Measurements from ENCODE around the gene L3MBTL4. TPM values are rescaled to one million over a fixed set of nuclear protein-coding genes. Genes with fewer than 3 reads are reported as not detected.

Gene L3MBTL4
- total and polyA plus RNA-seq, 2 experiments from 2014 or later: 4.1 to 14.1 TPM

- H3K4me3 ChIP-seq: no peak overlapping the region
- H3K9me2 ChIP-seq (replicated peaks; ENCODE audit: insufficient read depth): no peaks in the 10 kb centered on the region
- H3K4me2 ChIP-seq: no peak overlapping the region
- H2AFZ ChIP-seq: no peak overlapping the region
- TF ChIP-seq EZH2phosphoT487 (IDR thresholded peaks at IDR 0.05; ENCODE audit: low read depth, severe bottlenecking, unreplicated experiment) (no peak), EZH2 (IDR thresholded peaks at IDR 0.05; ENCODE audit: borderline replicate concordance) (no peak)
- TF ChIP-seq, protein P1, sequence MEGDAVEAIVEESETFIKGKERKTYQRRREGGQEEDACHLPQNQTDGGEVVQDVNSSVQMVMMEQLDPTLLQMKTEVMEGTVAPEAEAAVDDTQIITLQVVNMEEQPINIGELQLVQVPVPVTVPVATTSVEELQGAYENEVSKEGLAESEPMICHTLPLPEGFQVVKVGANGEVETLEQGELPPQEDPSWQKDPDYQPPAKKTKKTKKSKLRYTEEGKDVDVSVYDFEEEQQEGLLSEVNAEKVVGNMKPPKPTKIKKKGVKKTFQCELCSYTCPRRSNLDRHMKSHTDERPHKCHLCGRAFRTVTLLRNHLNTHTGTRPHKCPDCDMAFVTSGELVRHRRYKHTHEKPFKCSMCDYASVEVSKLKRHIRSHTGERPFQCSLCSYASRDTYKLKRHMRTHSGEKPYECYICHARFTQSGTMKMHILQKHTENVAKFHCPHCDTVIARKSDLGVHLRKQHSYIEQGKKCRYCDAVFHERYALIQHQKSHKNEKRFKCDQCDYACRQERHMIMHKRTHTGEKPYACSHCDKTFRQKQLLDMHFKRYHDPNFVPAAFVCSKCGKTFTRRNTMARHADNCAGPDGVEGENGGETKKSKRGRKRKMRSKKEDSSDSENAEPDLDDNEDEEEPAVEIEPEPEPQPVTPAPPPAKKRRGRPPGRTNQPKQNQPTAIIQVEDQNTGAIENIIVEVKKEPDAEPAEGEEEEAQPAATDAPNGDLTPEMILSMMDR (IDR thresholded peaks at IDR 0.05; ENCODE audit: poor library complexity): no peak
- H3K4me1 ChIP-seq (ENCODE audit: insufficient read depth): peaks cover 4% of the 10 kb centered on the region
- 68% methylated on average over 7 of the region's 7 CpGs for WGBS (ENCODE audit: low lambda C conversion rate, missing lambda C conversion rate)
- no peaks in the 10 kb centered on the region for H3K36me3 ChIP-seq (replicated peaks; ENCODE audit: insufficient read depth, low read depth)
- H3K27me3 ChIP-seq: no peaks in the 10 kb centered on the region
- DNase-seq (ENCODE audit: low spot score): peak; percentile 8
- H3K79me2 ChIP-seq: no peaks in the 10 kb centered on the region
- H3K9me3 ChIP-seq (ENCODE audit: low read depth): no peaks in the 10 kb centered on the region
- peak overlapping the region; percentile 14 for H3K27ac ChIP-seq
- no peaks in the 10 kb centered on the region for H4K20me1 ChIP-seq (ENCODE audit: insufficient read depth, poor library complexity, severe bottlenecking)
These were observed 358.4 kb downstream of the L3MBTL4 start for GRCh38 chr18:6056171-6056910.

DNA sequence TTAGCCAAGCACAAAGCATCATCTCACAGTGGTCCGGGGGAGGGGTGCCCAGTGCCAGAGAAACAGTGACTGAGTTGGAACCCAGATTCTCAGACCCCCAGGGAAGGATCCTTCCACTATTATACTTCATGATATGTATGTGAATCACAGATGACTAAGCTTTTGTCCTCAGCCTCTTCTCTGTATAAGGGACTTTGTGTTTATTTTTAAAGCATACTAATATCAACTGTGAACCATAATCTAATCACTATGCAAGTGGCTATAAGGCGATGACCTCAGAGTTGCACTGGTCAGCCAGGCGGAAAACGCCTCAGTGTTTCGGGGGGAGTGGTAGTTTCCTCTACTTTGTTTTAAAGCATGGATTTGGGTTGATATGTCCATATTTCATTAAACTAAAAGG lies 359.0 kb downstream of the L3MBTL4 start:
- Histone ChIP-seq H3K27ac (peak overlapping the region; percentile 14), H3K9me2 (replicated peaks; ENCODE audit: insufficient read depth) (no peaks in the 10 kb centered on the region), H2AFZ (no peak overlapping the region), H3K27me3 (no peaks in the 10 kb centered on the region), H4K20me1 (ENCODE audit: insufficient read depth, poor library complexity, severe bottlenecking) (no peaks in the 10 kb centered on the region), H3K4me3 (no peak overlapping the region), H3K4me1 (ENCODE audit: insufficient read depth) (peaks cover 4% of the 10 kb centered on the region), H3K36me3 (replicated peaks; ENCODE audit: insufficient read depth, low read depth) (no peaks in the 10 kb centered on the region), H3K9me3 (ENCODE audit: low read depth) (no peaks in the 10 kb centered on the region), H3K79me2 (no peaks in the 10 kb centered on the region), H3K4me2 (no peak overlapping the region)
- no peak for DNase-seq (ENCODE audit: low spot score)
- 81% methylated on average over 5 of the region's 5 CpGs for WGBS (ENCODE audit: low lambda C conversion rate, missing lambda C conversion rate)
- TF ChIP-seq EZH2 (IDR thresholded peaks at IDR 0.05; ENCODE audit: borderline replicate concordance) (no peak), EZH2phosphoT487 (IDR thresholded peaks at IDR 0.05; ENCODE audit: low read depth, severe bottlenecking, unreplicated experiment) (no peak)
- TF ChIP-seq, protein P1 (IDR thresholded peaks at IDR 0.05; ENCODE audit: poor library complexity): no peak

DNA sequence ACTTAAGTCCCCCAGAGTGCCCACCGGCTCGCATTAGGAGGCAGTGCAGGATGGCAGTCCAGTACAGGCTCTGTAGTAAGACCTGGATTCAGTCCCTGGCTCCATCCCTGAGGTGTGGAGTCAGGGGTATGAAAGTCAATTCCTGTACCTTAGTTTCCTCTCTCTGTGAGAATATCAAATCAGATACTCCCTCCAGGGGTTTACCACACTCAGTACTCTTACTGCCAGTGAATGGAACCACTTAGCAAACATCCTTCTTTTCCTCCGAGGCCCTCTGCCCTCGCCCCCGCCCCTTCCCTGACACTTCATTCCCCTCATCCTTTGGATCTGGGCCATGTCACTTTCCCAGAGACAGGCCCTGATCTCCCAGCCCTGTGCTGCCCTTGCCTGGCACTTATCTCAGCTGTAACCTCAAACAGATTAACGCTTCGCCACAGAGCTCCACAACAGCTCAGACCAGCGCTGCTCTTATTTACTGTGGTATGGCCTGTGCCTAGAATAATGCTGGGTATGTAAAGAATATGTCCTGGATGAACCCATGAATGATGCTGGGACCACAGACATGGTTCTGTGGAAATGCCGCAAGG lies 360.4 kb downstream of the L3MBTL4 start:
- no peak overlapping the region for H3K4me2 ChIP-seq
- no peak for DNase-seq (ENCODE audit: low spot score)

More for the DNA sequence above, 360.4 kb downstream of the L3MBTL4 start:
- H3K9me3 ChIP-seq (ENCODE audit: low read depth): no peaks in the 10 kb centered on the region
- H3K36me3 ChIP-seq (replicated peaks; ENCODE audit: insufficient read depth, low read depth): no peaks in the 10 kb centered on the region
- no peaks in the 10 kb centered on the region for H4K20me1 ChIP-seq (ENCODE audit: insufficient read depth, poor library complexity, severe bottlenecking)
- TF ChIP-seq EZH2phosphoT487 (IDR thresholded peaks at IDR 0.05; ENCODE audit: low read depth, severe bottlenecking, unreplicated experiment) (no peak), EZH2 (IDR thresholded peaks at IDR 0.05; ENCODE audit: borderline replicate concordance) (no peak)
- TF ChIP-seq, protein P1 (IDR thresholded peaks at IDR 0.05; ENCODE audit: poor library complexity): no peak
- H2AFZ ChIP-seq: no peak overlapping the region
- H3K27me3 ChIP-seq: no peaks in the 10 kb centered on the region
- H3K4me1 ChIP-seq (ENCODE audit: insufficient read depth): peaks cover 4% of the 10 kb centered on the region
- no peaks in the 10 kb centered on the region for H3K9me2 ChIP-seq (replicated peaks; ENCODE audit: insufficient read depth)
- no peaks in the 10 kb centered on the region for H3K79me2 ChIP-seq
- H3K4me3 ChIP-seq: no peak overlapping the region
- WGBS (ENCODE audit: low lambda C conversion rate, missing lambda C conversion rate): 67% methylated on average over 9 of the region's 9 CpGs
- H3K27ac ChIP-seq: no peak overlapping the region

Data from hepatocyte (in vitro differentiated cells).